Thyroid gland (tissue), 4 donors: ENCODE data around the gene PRKCH.

ENCODE experiments used
- POLR2A ChIP-seq, 2 donors: fragments of 450-650 bp; IDR thresholded peaks; one replicate each; pipeline ENCODE4 v1.6.1; 2017; ENCODE audit warnings: antibody characterized with exemption in 2 of 2, mild to moderate bottlenecking in 2 of 2, moderate library complexity in 1 of 2
- TF ChIP-seq, protein P1 (sequence below), 6 experiments: fragments of 200-600 bp in 3 of 6; fragments of 450-650 bp in 3 of 6; sonication (generic) in 3 of 6; IDR thresholded peaks; one replicate each; pipeline ENCODE4 v1.5.1; 2016 to 2019; ENCODE audit warnings: antibody characterized with exemption in 6 of 6, mild to moderate bottlenecking in 2 of 6, inconsistent platforms in 1 of 6, moderate library complexity in 1 of 6

DNA sequence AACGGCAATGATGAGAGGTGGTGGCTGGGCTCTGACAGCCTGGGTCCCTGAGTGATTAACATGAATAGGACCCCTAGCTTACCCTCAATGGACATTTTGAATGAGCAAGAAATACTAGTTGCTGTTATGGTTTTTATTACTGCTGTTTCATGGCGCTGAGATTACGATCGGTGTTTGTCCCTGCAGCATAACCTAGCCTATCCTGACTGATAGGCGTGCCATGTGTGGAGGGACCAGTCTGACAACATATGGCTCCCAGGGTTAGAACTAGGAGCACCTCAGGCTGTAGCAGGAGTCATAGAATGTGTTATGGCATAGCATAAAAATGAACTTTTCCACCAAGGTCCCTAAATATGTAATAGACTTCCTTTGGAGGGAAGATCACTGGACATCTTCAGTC is 236.5 kb downstream of the PRKCH start:
- TF ChIP-seq, protein P1, sequence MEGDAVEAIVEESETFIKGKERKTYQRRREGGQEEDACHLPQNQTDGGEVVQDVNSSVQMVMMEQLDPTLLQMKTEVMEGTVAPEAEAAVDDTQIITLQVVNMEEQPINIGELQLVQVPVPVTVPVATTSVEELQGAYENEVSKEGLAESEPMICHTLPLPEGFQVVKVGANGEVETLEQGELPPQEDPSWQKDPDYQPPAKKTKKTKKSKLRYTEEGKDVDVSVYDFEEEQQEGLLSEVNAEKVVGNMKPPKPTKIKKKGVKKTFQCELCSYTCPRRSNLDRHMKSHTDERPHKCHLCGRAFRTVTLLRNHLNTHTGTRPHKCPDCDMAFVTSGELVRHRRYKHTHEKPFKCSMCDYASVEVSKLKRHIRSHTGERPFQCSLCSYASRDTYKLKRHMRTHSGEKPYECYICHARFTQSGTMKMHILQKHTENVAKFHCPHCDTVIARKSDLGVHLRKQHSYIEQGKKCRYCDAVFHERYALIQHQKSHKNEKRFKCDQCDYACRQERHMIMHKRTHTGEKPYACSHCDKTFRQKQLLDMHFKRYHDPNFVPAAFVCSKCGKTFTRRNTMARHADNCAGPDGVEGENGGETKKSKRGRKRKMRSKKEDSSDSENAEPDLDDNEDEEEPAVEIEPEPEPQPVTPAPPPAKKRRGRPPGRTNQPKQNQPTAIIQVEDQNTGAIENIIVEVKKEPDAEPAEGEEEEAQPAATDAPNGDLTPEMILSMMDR (IDR thresholded peaks at IDR 0.05): no peak
- TF ChIP-seq POLR2A (IDR thresholded peaks at IDR 0.05): no peak
